Measurements from ENCODE around the gene LRP6.

- no peak for TF ChIP-seq CTCF (IDR thresholded peaks at IDR 0.05)
- TF ChIP-seq POLR2A (IDR thresholded peaks at IDR 0.05), result no peak
Observed at GRCh38 chr12:12097891-12098690, 168.8 kb downstream of the LRP6 start.

Data from adrenal gland (tissue), 5 donors.